Measurements from ENCODE around the gene ACTL7B.

DNA sequence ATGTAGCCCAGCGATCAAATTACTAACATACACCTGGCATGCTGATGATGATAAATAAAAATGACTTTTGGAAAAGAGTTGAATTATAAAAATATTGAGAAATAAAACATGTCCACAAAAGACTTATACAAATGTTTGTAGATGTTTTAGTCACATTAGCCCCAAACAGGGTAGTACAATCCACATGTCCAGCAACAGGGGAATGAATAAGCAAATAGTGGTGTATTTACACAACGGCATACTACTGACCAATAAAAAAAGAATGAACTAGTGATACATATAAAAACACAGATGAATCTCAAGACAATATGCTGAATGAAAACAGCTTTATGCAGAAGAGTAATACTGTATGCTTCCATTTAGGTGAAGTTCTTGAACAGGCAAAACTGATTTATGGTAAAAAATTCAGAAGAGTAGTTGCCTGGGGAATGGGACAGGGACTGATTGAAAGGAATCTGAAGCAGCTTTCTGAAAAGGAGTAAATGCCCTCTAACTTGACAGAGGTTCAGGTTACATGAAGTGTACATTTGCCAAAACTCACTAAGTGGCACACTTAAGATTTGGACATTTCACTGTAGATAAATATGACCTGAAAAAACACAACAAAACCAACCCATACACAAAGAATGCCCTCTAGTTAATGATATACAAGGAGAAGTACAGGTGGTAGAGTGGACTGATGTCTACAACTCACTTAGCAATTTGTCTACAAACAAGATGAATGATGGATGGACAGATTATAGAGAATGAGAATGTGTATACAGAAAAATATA, 41.7 kb upstream of the ACTL7B start:
- TF ChIP-seq, protein P1, sequence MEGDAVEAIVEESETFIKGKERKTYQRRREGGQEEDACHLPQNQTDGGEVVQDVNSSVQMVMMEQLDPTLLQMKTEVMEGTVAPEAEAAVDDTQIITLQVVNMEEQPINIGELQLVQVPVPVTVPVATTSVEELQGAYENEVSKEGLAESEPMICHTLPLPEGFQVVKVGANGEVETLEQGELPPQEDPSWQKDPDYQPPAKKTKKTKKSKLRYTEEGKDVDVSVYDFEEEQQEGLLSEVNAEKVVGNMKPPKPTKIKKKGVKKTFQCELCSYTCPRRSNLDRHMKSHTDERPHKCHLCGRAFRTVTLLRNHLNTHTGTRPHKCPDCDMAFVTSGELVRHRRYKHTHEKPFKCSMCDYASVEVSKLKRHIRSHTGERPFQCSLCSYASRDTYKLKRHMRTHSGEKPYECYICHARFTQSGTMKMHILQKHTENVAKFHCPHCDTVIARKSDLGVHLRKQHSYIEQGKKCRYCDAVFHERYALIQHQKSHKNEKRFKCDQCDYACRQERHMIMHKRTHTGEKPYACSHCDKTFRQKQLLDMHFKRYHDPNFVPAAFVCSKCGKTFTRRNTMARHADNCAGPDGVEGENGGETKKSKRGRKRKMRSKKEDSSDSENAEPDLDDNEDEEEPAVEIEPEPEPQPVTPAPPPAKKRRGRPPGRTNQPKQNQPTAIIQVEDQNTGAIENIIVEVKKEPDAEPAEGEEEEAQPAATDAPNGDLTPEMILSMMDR (IDR thresholded peaks at IDR 0.05) = no peak
- no peak for TF ChIP-seq POLR2A (IDR thresholded peaks at IDR 0.05)

Data from lower leg skin (tissue), 3 donors.